HCT116 (cell line): ENCODE measurements around the gene RUNX1. TPM values are rescaled to one million over a fixed set of nuclear protein-coding genes. Genes with fewer than 3 reads are reported as not detected.

Source experiments
- ATAC-seq: fragments of 200-7000 bp; cut with Tn5 transposase; 2 replicates; pipeline ENCODE4 v1.9.1; 2020; ENCODE audit warnings: mild to moderate bottlenecking, moderate library complexity
- BruUV-seq: library from RNA; stranded (reverse); fragments of 400-500 nt; replicated peaks from 2 replicates; lab custom pipeline; 2021; lab: Mats Ljungman, UMichigan
- CTCF ChIA-PET: fragments of 300-600 bp; sonication (Branson Sonifier 250); formaldehyde crosslinking; loops from one replicate; lab custom pipeline; 2021; ENCODE audit warnings: antibody characterized with exemption; lab: Charles Lee
- POLR2A ChIA-PET: fragments of 300-600, 350-600 bp; sonication (Branson Sonifier 250); formaldehyde crosslinking; loops from one replicate; lab custom pipeline; 2021; ENCODE audit warnings: antibody characterized with exemption; lab: Charles Lee
- RAD21 ChIA-PET, 2 experiments: fragments of 300-600 bp; sonication (Branson Sonifier 250); formaldehyde crosslinking; loops; one replicate each; lab custom pipeline; 2023; ENCODE audit warnings: low total read pairs in 2 of 2; ENCODE audit not compliant: uncharacterized antibody in 2 of 2, unreplicated experiment in 2 of 2, low non-redundant PET in 1 of 2; lab: Charles Lee
- DNase-seq: peaks from one replicate; pipeline ENCODE4 v3.0.0-alpha.2; 2010; ENCODE audit warnings: low read depth, low spot score
- H2AFZ ChIP-seq: fragments of 200-600 bp; shearing (Covaris generic), sonication (generic); 2 replicates; pipeline ENCODE4 v1.6.1; 2017; ENCODE audit warnings: low read depth, mixed run types, mixed read lengths, antibody characterized with exemption, low read length; ENCODE audit not compliant: poor library complexity, severe bottlenecking
- H3K27ac ChIP-seq: 2 replicates; pipeline ENCODE4 v1.5.1; 2012; ENCODE audit warnings: low read depth, low read length
- H3K27me3 ChIP-seq: fragments of 200-600 bp; sonication (generic); 2 replicates; pipeline ENCODE4 v1.6.1; 2016; ENCODE audit warnings: mixed run types, low read length, mixed read lengths; ENCODE audit not compliant: insufficient read depth
- H3K36me3 ChIP-seq, 2 experiments: fragments of 200-500 bp in 1 of 2; fragments of 200-600 bp in 1 of 2; sonication (Bioruptor generic) in 1 of 2; sonication (generic) in 1 of 2; 2 replicates each; pipeline versions ENCODE4 v1.5.1 to v1.6.1; 2014 to 2016; ENCODE audit warnings: low read length in 2 of 2, inconsistent platforms in 1 of 2, mixed read lengths in 1 of 2, mixed run types in 1 of 2; ENCODE audit not compliant: insufficient read depth in 2 of 2, control insufficient read depth in 1 of 2
- H3K4me1 ChIP-seq, 2 experiments: fragments of 200-600 bp in 1 of 2; sonication (generic) in 1 of 2; 2 replicates each; pipeline versions ENCODE4 v1.5.1 to v1.6.1; 2012 to 2017; ENCODE audit warnings: low read length in 2 of 2, inconsistent platforms in 1 of 2, mild to moderate bottlenecking in 1 of 2, mixed read lengths in 1 of 2, mixed run types in 1 of 2, moderate library complexity in 1 of 2; ENCODE audit not compliant: insufficient read depth in 2 of 2, control insufficient read depth in 1 of 2
- H3K4me2 ChIP-seq: fragments of 200-600 bp; sonication (generic); 2 replicates; pipeline ENCODE4 v1.6.1; 2017; ENCODE audit warnings: mixed run types, low read length, mixed read lengths
- H3K4me3 ChIP-seq, 2 experiments: fragments of 200-600 bp in 1 of 2; sonication (generic) in 1 of 2; replicated peaks in 1 of 2; 2 replicates each; pipeline ENCODE4 v1.5.1; 2011 to 2016; ENCODE audit warnings: low read length in 2 of 2, control low read depth in 1 of 2, low read depth in 1 of 2, mild to moderate bottlenecking in 1 of 2, mixed read lengths in 1 of 2, mixed run types in 1 of 2
- H3K79me2 ChIP-seq: fragments of 200-600 bp; sonication (generic); 2 replicates; pipeline ENCODE4 v1.6.1; 2017; ENCODE audit warnings: mild to moderate bottlenecking, mixed run types, low read length, moderate library complexity, mixed read lengths; ENCODE audit not compliant: insufficient read depth
- H3K9ac ChIP-seq: fragments of 200-600 bp; sonication (generic); 2 replicates; pipeline ENCODE4 v1.6.1; 2016; ENCODE audit warnings: low read length, mixed read lengths
- H3K9me2 ChIP-seq: fragments of 200-600 bp; sonication (generic), shearing (Covaris generic); 2 replicates; pipeline ENCODE4 v1.6.1; 2017; ENCODE audit warnings: mixed run types, mild to moderate bottlenecking, moderate library complexity; ENCODE audit not compliant: insufficient read depth
- H3K9me3 ChIP-seq, 2 experiments: fragments of 200-500 bp in 1 of 2; fragments of 200-600 bp in 1 of 2; sonication (Bioruptor generic) in 1 of 2; sonication (generic) in 1 of 2; 2 replicates each; pipeline ENCODE4 v1.6.1; 2014 to 2017; ENCODE audit warnings: low read length in 2 of 2, mixed read lengths in 2 of 2, inconsistent platforms in 1 of 2, low read depth in 1 of 2, mild to moderate bottlenecking in 1 of 2, mixed run types in 1 of 2, moderate library complexity in 1 of 2; ENCODE audit not compliant: control insufficient read depth in 1 of 2, insufficient read depth in 1 of 2
- H4K20me1 ChIP-seq: fragments of 200-600 bp; sonication (generic), shearing (Covaris generic); 2 replicates; pipeline ENCODE4 v1.6.1; 2017; ENCODE audit warnings: mixed run types, mild to moderate bottlenecking, moderate library complexity; ENCODE audit not compliant: insufficient read depth
- CBX3 ChIP-seq: IDR thresholded peaks from 2 replicates; pipeline ENCODE4 v1.6.1; 2012; ENCODE audit warnings: low read depth
- CEBPB ChIP-seq: IDR thresholded peaks from 2 replicates; pipeline ENCODE4 v1.6.1; 2012; ENCODE audit warnings: low read depth
- EGR1 ChIP-seq: IDR thresholded peaks from 2 replicates; pipeline ENCODE4 v1.6.1; 2012; ENCODE audit warnings: low read depth
- ELF1 ChIP-seq: IDR thresholded peaks from 2 replicates; pipeline ENCODE4 v1.6.1; 2012; ENCODE audit warnings: low read depth, borderline replicate concordance
- EZH2 ChIP-seq: fragments of 200-600 bp; sonication (generic); IDR thresholded peaks from 2 replicates; pipeline ENCODE4 v1.6.1; 2017; ENCODE audit warnings: antibody characterized with exemption, mixed run types
- JUND ChIP-seq: IDR thresholded peaks from 2 replicates; pipeline ENCODE4 v1.6.1; 2012
- POLR2A ChIP-seq: IDR thresholded peaks from 2 replicates; pipeline ENCODE4 v1.7.0; 2011; ENCODE audit warnings: borderline replicate concordance; ENCODE audit not compliant: insufficient read depth, insufficient read length; ENCODE audit errors: extremely low read depth
- POLR2AphosphoS5 ChIP-seq: IDR thresholded peaks from 2 replicates; pipeline ENCODE4 v1.6.1; 2011; ENCODE audit warnings: mild to moderate bottlenecking, low read depth, low read length, moderate library complexity
- SP1 ChIP-seq: IDR thresholded peaks from 2 replicates; pipeline ENCODE4 v1.6.1; 2012; ENCODE audit warnings: low read depth
- SRF ChIP-seq: IDR thresholded peaks from 2 replicates; pipeline ENCODE4 v1.6.1; 2012; ENCODE audit warnings: low read depth
- TCF7L2 ChIP-seq: IDR thresholded peaks from 2 replicates; pipeline ENCODE4 v1.7.0; 2011; ENCODE audit warnings: borderline replicate concordance, inconsistent platforms; ENCODE audit not compliant: insufficient read depth, insufficient read length; ENCODE audit errors: extremely low read depth
- YY1 ChIP-seq: IDR thresholded peaks from 2 replicates; pipeline ENCODE4 v1.6.1; 2011; ENCODE audit warnings: low read length, low read depth, moderate library complexity, mild to moderate bottlenecking; ENCODE audit not compliant: insufficient replicate concordance; ENCODE audit errors: extremely low read depth
- ZFX ChIP-seq: fragments of 450-650 bp; IDR thresholded peaks from 2 replicates; pipeline ENCODE4 v1.6.1; 2017
- ZNF274 ChIP-seq: fragments of 200-500 bp; sonication (Bioruptor generic); IDR thresholded peaks from 2 replicates; pipeline ENCODE4 v1.6.1; 2014; ENCODE audit warnings: mild to moderate bottlenecking, low read depth, low read length, inconsistent platforms
- intact Hi-C: fragments of 100-400 bp; cut with micrococcal nuclease; formaldehyde crosslinking; loops from 2 replicates; pipeline ENCODE4 v1.10.0; 2022
- total RNA-seq: library from RNA; stranded (reverse); gene quantifications from one replicate; pipeline ENCODE4 v1.2.1, GENCODE V29; 2021; ENCODE audit not compliant: unreplicated experiment
- TF ChIP-seq, protein P1 (sequence below): IDR thresholded peaks from 2 replicates; pipeline ENCODE4 v1.6.1; 2012
- TF ChIP-seq, protein P2 (sequence below), 3 experiments: fragments of 200-600 bp in 1 of 3; sonication (generic) in 1 of 3; IDR thresholded peaks in 2 of 3; conservative IDR thresholded peaks in 1 of 3; 2 replicates each; pipeline ENCODE4 v1.5.1; 2012 to 2017; ENCODE audit warnings: low read depth in 2 of 3, low read length in 2 of 3, antibody characterized with exemption in 1 of 3, borderline replicate concordance in 1 of 3, control low read depth in 1 of 3, mild to moderate bottlenecking in 1 of 3, mixed read lengths in 1 of 3, mixed run types in 1 of 3, moderate library complexity in 1 of 3; ENCODE audit not compliant: insufficient read depth in 1 of 3
- TF ChIP-seq, protein P3 (sequence below): IDR thresholded peaks from 2 replicates; pipeline ENCODE4 v1.6.1; 2012; ENCODE audit warnings: low read depth
- TF ChIP-seq, protein P4 (sequence below): IDR thresholded peaks from 2 replicates; pipeline ENCODE4 v1.6.1; 2012

RUNX1 gene
- total RNA-seq, 1 experiment from 2014 or later, result 33.5 TPM

DNA sequence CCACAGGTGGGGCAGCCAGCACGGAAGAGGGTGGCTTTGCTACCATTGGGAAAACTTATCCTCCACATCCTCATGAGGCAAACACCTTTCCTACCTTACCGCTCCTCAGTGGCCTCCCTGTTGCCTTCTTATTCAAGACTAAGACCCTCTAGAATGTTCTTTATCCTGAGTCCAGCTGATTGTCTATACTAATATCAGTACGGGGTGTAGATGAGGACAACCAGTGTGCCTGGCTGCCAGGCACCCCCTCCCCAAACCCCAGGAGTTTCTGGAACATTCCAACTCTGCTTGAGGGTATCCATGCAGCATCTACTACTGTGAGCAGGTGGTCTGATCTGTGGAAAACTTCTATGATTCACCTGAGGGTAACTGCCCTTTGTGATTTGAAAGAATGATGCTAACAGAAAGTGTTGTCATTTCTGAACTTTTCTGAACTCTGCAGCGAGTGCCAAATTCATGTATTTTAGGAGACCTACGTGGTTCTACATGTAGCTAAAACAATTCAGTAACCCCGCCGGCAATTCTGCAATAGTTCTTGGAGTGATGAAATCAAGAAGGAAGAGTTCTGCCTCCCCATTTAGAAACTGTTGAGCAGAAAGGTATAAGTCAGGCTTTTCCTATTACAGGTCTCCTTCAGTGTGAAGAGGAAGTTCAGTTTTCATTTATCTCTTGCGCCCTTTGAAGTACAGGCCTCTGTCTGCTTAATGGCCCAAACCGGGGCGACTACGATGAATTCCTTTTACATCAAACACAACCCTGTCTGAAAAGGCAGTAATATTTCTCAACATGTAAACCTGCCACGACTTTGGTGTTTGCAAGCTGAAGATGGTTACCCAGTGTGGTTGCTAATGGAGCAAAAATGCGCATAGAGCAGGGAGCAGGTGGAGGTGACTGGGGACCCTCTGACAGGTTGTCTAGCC lies 80.4 kb downstream of the RUNX1 start:
- Histone ChIP-seq H3K4me2 (no peak overlapping the region), H3K27ac (no peak overlapping the region), H3K9me3 (no peaks in the 10 kb centered on the region), H4K20me1 (no peaks in the 10 kb centered on the region), H3K36me3 (no peaks in the 10 kb centered on the region), H3K79me2 (no peaks in the 10 kb centered on the region), H3K9ac (no peak overlapping the region), H3K9me2 (no peaks in the 10 kb centered on the region), H2AFZ (no peak overlapping the region), H3K4me3 (no peak overlapping the region), H3K27me3 (no peaks in the 10 kb centered on the region), H3K4me1 (peaks cover 0 to 9% of the 10 kb centered on the region in 2 experiments; a peak in 2 of 4 replicates)
- DNase-seq (no peak), ATAC-seq (no peak)
- ChIA-PET CTCF (no interaction called here), RAD21 (no interaction called here), POLR2A (no interaction called here)
- intact Hi-C loops, result no loop called here
- no TSS peak for BruUV-seq
- no peak for TF ChIP-seq YY1
- TF ChIP-seq, protein P1, sequence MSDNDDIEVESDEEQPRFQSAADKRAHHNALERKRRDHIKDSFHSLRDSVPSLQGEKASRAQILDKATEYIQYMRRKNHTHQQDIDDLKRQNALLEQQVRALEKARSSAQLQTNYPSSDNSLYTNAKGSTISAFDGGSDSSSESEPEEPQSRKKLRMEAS, result no peak
- no peak for TF ChIP-seq CEBPB
- TF ChIP-seq SRF, result no peak
- TF ChIP-seq JUND, result no peak
- TF ChIP-seq, protein P2, sequence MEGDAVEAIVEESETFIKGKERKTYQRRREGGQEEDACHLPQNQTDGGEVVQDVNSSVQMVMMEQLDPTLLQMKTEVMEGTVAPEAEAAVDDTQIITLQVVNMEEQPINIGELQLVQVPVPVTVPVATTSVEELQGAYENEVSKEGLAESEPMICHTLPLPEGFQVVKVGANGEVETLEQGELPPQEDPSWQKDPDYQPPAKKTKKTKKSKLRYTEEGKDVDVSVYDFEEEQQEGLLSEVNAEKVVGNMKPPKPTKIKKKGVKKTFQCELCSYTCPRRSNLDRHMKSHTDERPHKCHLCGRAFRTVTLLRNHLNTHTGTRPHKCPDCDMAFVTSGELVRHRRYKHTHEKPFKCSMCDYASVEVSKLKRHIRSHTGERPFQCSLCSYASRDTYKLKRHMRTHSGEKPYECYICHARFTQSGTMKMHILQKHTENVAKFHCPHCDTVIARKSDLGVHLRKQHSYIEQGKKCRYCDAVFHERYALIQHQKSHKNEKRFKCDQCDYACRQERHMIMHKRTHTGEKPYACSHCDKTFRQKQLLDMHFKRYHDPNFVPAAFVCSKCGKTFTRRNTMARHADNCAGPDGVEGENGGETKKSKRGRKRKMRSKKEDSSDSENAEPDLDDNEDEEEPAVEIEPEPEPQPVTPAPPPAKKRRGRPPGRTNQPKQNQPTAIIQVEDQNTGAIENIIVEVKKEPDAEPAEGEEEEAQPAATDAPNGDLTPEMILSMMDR (IDR thresholded peaks at IDR 0.05 in 2 of 3, conservative IDR thresholded peaks at IDR 0.05 in 1 of 3; ENCODE audit: borderline replicate concordance in 1 of 3, insufficient read depth in 1 of 3, low read depth in 2 of 3, low read length in 2 of 3), result no peak
- TF ChIP-seq ZNF274, result no peak
- TF ChIP-seq ELF1, result no peak
- TF ChIP-seq, protein P3, sequence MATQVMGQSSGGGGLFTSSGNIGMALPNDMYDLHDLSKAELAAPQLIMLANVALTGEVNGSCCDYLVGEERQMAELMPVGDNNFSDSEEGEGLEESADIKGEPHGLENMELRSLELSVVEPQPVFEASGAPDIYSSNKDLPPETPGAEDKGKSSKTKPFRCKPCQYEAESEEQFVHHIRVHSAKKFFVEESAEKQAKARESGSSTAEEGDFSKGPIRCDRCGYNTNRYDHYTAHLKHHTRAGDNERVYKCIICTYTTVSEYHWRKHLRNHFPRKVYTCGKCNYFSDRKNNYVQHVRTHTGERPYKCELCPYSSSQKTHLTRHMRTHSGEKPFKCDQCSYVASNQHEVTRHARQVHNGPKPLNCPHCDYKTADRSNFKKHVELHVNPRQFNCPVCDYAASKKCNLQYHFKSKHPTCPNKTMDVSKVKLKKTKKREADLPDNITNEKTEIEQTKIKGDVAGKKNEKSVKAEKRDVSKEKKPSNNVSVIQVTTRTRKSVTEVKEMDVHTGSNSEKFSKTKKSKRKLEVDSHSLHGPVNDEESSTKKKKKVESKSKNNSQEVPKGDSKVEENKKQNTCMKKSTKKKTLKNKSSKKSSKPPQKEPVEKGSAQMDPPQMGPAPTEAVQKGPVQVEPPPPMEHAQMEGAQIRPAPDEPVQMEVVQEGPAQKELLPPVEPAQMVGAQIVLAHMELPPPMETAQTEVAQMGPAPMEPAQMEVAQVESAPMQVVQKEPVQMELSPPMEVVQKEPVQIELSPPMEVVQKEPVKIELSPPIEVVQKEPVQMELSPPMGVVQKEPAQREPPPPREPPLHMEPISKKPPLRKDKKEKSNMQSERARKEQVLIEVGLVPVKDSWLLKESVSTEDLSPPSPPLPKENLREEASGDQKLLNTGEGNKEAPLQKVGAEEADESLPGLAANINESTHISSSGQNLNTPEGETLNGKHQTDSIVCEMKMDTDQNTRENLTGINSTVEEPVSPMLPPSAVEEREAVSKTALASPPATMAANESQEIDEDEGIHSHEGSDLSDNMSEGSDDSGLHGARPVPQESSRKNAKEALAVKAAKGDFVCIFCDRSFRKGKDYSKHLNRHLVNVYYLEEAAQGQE, result no peak
- TF ChIP-seq SP1, result no peak
- TF ChIP-seq EZH2, result no peak
- no peak for TF ChIP-seq POLR2A
- TF ChIP-seq EGR1, result no peak
- no peak for TF ChIP-seq ZFX
- no peak for TF ChIP-seq TCF7L2
- TF ChIP-seq, protein P4, sequence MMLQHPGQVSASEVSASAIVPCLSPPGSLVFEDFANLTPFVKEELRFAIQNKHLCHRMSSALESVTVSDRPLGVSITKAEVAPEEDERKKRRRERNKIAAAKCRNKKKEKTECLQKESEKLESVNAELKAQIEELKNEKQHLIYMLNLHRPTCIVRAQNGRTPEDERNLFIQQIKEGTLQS, result no peak
- no peak for TF ChIP-seq CBX3
- TF ChIP-seq POLR2AphosphoS5, result no peak
